ENCODE data around the gene IGFL3.
A peak's percentile ranks its signal among the peaks of the same experiment; 100 is the strongest.

Gene IGFL3

DNA sequence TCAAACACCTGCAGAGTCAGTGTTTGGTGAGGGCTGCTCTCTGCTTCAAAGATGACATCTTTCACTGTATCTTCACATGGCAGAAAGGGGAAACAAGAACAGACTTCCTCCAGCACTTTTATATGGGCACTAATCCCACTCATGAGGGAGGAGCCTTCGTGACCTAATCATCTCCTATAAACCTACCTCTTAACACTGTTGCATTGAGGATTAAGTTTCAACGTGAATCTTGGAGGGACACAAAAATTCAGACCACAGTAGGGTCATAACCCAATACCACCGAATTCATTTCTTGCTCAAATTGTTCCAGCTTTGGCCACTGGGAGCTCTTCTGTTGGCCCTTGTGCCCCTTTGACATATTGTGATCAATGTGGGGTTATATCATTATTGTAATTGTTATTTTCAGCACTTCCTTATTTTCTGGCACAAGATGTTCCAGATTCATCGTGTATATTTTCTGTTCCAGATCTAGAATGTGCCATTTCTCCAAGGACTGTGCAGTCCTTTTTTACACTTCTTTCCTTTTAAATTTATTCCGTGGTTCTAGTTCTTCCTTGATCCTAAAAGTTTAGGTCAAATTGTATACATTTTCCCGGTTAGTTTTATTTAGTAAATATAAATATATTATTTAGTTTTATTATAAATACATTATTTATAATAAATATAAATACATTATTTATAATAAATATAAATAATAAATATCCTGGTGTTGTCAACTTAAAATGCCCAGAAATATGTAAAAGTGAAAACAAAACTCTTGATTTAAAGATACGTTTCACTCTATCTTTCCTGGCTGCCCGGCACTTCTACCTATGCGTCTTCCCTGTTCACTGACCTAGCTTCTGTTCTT is 48.2 kb downstream of the IGFL3 start:
- peak; percentile 84 for FAIRE-seq

DNA sequence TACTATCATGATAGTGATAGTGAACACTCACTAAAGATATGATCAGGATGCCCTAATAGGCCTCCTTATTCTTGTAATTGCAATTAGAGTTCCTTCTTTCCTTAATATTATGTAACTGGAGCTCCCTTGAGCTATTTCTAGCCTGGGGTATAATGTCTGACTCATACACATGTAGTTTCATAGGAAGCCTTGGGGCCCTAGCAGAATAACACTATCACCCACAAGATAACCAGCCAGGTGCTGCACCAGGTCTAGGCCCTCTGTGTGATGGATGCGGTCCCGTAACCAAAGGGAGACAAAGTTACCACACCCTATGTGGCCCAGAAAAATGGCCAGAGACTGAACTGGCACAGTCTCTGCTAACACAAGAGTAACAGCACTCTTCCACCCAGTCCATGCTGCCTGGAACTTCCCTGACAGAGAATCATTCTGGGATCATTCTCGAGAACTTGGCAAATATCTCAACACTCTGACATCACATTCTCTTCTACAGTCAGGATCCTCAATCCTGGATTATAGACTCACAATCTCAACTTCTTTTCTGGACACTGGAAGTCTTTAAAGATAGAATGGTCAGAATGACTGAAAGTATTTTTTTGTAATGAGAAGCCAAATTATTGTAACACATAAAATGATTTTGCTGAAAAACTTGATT is 51.1 kb downstream of the IGFL3 start:
- no peak for FAIRE-seq
